Measurements from ENCODE around the gene SPON1.

The SPON1 gene

DNA sequence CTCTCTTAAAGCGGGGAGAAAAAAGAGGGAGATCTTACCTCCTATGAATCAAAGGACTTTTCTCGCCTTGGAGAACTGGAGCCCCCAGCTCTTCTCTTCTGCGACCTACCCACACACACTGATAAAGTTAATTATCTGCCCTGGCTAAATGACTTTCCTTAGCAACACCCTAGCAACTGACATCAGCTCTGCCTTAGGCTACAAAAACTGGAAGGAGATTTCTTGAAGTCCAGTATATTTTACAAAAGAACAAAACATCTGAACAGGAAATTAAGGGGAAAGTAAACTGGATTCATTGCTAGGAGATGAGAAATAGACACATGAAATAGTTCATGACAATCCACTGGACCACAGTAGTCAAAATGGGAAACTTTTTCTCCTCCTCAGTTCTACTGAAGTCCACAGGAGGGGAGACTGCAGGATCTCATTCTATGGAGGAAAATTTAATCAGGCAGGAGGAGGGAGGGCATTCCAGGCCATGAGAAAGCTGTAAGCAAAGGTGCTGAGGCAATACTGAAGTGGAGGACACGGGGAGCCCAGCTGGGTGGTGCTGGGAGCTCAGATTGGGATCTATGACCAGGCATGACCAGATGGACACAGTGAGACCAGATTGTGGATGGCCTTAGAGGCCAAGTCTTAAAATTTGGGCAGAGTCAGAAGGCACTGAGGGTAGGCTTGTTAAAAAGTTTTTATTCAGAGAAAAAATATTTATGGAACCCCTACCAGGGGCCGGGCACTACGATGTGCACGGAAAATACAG lies 3.7 kb upstream of the SPON1 start:
- DNase-seq (ENCODE audit: low spot score), result no peak
- TF ChIP-seq CTCF (IDR thresholded peaks at IDR 0.05; ENCODE audit: extremely low read depth, missing control alignments), result no peak

DNA sequence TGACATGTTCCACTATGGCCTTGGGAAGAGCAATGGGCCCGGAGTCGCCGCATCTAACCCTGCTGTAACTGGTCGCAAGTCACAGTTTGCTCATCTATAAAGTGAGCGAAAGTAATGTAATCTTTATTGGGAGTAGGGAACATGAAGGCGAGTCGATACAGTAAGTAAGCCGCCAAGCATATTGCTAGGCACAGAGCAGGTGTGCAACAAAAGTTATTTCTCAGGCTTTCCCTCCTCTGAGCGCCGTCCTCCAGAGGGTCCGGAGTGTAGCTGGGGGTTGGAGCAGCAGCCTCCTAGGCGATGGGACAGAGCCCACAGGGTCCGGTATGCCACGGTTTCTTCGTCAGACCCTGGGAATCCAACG lies 343 bp upstream of the SPON1 start:
- TF ChIP-seq CTCF (IDR thresholded peaks at IDR 0.05; ENCODE audit: extremely low read depth, missing control alignments), result no peak
- DNase-seq (ENCODE audit: low spot score), result no peak

DNA sequence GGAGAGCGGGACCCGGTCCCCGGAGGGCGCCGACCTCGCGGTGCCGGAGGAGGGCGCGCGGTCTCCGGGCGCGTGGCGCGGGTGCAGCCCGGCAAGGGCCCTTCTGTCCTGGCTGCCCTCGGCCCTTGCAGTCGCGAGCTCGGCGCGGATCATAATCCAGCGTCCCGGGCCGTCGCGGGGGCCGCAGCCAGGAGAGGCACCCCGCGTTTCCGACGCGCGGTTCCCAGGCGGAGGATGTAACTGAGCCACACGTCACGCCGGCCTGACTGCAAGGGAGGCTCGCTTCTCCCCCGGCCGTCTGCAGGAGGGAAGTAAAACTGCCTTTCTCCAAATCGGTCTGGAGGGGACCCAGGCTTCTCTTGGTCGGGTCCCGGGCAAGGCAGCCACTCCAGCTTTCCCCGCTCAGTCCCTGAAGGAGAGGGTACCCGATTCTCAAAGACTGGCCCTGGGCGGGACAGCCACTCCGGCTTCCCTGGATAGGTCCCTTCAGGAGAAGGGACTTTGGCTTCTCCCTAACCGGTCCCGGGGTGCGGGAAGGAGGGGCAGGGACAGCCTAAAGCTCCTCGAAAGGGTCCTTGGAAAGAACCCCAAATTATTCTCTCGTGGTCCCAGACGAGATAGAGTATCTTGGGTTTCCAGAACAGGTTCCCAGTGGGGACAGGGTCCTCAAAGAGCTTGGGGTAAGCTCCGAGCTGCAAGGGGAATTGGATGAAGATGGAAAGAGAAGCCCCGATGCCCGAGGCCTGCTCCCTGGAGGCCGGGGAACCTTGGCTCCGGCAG lies 836 bp downstream of the SPON1 start:
- TF ChIP-seq CTCF (IDR thresholded peaks at IDR 0.05; ENCODE audit: extremely low read depth, missing control alignments), result no peak
- peak; percentile 42 for DNase-seq (ENCODE audit: low spot score)

DNA sequence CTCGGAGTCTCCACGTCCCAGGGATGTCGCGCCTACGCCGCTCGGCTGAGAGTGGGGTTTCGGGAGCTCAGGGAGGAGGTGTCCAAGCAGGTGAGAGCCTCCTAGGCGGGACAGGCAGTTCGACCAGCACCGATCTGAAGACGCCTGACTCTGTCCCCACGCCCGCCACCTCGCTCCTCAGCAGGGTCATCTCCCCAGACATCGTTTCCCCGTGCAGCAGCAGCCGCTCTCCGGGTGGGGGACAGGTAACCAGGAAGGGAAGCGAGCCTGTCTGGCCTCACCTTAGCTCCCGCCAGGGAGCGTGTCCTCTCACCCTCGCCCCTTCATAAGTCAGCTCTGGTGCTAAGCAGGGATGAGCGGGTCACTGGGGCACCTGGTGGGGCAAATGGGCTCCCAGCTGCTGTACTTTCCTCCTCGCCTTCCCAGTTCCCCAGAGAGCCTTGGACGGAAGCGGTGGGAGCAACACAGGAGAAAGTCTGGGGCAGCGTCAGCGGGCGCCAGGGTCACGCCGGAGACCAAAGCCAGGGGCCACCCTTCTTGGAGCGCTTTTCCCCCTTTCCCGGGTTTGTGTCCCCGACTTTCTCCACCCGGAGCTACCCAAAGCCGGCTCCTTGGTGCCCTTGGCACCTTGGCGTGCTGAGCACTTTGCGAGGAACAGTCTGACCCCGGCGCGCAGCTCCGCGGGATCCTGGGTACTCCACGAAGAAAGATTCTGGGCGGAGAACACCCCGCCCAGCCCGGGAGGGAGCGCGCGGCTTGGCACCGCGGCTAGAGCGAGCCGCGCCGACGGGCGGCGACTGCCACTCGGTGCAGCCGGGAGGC lies 1.6 kb downstream of the SPON1 start:
- no peak for TF ChIP-seq CTCF (IDR thresholded peaks at IDR 0.05; ENCODE audit: extremely low read depth, missing control alignments)
- DNase-seq (ENCODE audit: low spot score), result peak; percentile 34

- TF ChIP-seq CTCF (IDR thresholded peaks at IDR 0.05; ENCODE audit: extremely low read depth, missing control alignments), result no peak
- DNase-seq (ENCODE audit: low spot score), result no peak
These were observed 2.2 kb downstream of the SPON1 start for GRCh38 chr11:13964771-13965074.

DNA sequence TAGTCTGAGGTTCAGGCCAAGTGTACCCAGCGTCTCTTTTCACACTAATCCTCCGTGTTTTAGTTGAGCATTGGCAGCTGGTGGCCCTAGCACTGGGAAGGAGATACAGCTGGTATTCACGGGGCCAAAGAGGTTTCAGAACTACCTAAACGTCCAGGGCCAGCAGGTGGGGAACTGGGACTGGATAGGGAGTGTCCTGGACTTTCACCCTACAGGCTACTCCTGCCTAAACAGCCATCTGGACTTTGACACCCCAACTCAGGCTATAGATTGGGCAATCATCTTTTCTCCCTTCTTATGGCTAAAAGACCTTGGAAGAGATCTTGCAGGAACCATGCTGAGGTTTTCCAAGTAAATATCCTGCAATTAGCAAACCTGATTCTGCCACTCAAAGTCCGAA lies 2.8 kb downstream of the SPON1 start:
- no peak for DNase-seq (ENCODE audit: low spot score)
- TF ChIP-seq CTCF (IDR thresholded peaks at IDR 0.05; ENCODE audit: extremely low read depth, missing control alignments), result no peak

DNA sequence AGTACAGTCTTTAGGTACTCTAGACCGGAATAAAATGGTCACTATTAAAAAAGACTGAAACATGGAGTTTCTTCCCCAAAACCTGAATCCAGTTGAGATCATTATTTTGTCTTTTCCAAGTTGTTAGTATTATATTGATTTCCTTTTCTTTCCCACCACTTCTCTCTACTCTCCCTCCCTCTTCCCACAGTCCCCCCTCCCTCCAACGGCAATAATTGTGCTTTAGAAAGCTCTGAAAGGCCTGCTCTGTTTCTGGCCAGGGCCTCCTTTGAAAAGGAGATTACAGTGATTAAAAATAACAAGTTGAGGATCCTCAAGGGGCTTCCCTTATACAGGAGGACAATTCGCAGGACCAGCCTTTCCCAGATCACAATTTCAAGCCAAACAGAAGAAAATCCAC lies 3.5 kb downstream of the SPON1 start:
- no peak for TF ChIP-seq CTCF (IDR thresholded peaks at IDR 0.05; ENCODE audit: extremely low read depth, missing control alignments)
- no peak for DNase-seq (ENCODE audit: low spot score)

Measured in GM20000 (cell line).